ENCODE measurements around the gene CPSF4L.

The CPSF4L gene

DNA sequence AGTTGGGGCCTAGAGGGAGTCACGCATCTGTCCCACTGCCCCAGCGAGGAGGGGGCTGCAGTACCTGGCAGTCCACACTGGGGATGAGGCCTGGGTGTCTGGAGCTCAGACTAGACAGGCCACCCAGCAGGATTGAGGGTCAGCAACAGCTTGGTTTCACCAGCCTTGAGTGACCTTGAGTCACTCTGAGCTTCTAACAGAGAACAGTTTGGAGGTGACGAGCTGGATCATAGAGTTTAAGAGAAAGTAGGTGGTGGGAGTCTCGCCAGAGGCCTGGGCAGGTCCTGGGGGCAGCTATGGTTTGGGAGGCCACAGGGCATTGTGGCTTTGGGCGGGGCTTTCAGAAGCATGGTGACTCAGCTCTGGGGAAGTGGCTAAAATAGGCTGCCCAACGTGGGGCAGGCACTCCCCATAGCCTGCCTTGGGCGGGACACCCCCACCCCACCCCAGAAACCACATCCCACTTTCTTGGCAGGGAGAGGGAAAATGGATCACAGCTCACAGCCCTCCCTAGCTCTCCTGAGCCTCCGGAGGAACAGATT, 29.7 kb upstream of the CPSF4L start:
- peaks cover 3% of the 10 kb centered on the region; the same call in 1 of the 2 replicates for H3K4me1 ChIP-seq
- H3K9me3 ChIP-seq, result no peaks in the 10 kb centered on the region
- TF ChIP-seq, protein P1, sequence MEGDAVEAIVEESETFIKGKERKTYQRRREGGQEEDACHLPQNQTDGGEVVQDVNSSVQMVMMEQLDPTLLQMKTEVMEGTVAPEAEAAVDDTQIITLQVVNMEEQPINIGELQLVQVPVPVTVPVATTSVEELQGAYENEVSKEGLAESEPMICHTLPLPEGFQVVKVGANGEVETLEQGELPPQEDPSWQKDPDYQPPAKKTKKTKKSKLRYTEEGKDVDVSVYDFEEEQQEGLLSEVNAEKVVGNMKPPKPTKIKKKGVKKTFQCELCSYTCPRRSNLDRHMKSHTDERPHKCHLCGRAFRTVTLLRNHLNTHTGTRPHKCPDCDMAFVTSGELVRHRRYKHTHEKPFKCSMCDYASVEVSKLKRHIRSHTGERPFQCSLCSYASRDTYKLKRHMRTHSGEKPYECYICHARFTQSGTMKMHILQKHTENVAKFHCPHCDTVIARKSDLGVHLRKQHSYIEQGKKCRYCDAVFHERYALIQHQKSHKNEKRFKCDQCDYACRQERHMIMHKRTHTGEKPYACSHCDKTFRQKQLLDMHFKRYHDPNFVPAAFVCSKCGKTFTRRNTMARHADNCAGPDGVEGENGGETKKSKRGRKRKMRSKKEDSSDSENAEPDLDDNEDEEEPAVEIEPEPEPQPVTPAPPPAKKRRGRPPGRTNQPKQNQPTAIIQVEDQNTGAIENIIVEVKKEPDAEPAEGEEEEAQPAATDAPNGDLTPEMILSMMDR (IDR thresholded peaks at IDR 0.05; ENCODE audit: low read depth, low read length), result no peak
- no peak for DNase-seq
- no peaks in the 10 kb centered on the region for H3K27me3 ChIP-seq
- peaks cover 7% of the 10 kb centered on the region for H3K36me3 ChIP-seq
- no peak overlapping the region for H3K4me3 ChIP-seq (ENCODE audit: low read depth, low read length)

- Histone ChIP-seq H3K4me3 (ENCODE audit: low read depth, low read length) (no peak overlapping the region), H3K9me3 (no peaks in the 10 kb centered on the region), H3K27me3 (no peaks in the 10 kb centered on the region), H3K36me3 (peaks cover 14% of the 10 kb centered on the region), H3K4me1 (peaks cover 3% of the 10 kb centered on the region)
- TF ChIP-seq, protein P1 (IDR thresholded peaks at IDR 0.05; ENCODE audit: low read depth, low read length), result no peak
- DNase-seq, result no peak
Measured at GRCh38 chr17:73290399-73291259, 28.9 kb upstream of the CPSF4L start.

GRCh38 chr17:73289549-73290254, 28.0 kb upstream of the CPSF4L start:
- no peaks in the 10 kb centered on the region for H3K9me3 ChIP-seq
- TF ChIP-seq, protein P1 (IDR thresholded peaks at IDR 0.05; ENCODE audit: low read depth, low read length), result no peak
- H3K4me3 ChIP-seq (ENCODE audit: low read depth, low read length), result no peak overlapping the region
- DNase-seq, result no peak
- peaks cover 21% of the 10 kb centered on the region for H3K36me3 ChIP-seq
- H3K27me3 ChIP-seq, result no peaks in the 10 kb centered on the region
- peaks cover 9% of the 10 kb centered on the region for H3K4me1 ChIP-seq

DNA sequence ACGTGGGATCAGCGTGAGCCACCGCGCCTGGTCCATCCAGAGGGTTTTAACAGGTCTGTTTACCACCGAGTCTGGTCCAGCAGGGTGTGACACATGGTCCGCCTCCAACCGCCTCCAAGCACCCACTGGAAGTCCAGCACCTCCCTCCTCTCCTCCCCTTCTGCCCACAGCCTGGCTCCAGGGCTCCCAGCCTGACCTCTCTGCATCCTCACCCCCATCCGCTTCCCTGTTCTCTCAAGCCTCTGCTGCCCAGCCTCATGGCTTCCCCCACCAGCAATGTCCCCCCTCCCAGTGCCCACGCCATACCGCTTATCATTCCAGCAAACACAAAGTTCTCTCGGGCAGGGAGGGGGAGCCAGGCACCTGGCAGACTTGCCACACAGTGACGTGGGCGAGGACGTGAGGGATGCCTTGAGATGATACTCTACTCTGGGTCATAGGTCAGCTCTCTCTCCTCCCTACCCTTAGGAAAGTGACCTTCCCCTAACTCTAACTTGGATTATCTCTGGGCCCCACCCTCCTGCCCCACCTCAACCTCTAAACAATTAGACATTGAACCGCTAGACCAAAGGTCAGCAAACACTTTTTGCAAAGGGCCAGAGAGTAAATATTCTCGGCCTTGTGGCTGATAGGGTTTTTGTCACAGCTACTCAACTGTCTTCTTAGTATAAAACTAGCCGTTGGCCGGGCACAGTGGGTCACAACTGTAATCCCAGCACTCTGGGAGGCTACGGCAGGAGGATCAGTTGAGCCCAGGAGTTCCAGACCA, 27.0 kb upstream of the CPSF4L start:
- no peak for DNase-seq
- H3K4me3 ChIP-seq (ENCODE audit: low read depth, low read length), result no peak overlapping the region
- H3K9me3 ChIP-seq, result no peaks in the 10 kb centered on the region
- H3K27me3 ChIP-seq, result no peaks in the 10 kb centered on the region
- H3K36me3 ChIP-seq, result peaks cover 21% of the 10 kb centered on the region
- peaks cover 15% of the 10 kb centered on the region for H3K4me1 ChIP-seq
- TF ChIP-seq, protein P1 (IDR thresholded peaks at IDR 0.05; ENCODE audit: low read depth, low read length), result no peak

DNA sequence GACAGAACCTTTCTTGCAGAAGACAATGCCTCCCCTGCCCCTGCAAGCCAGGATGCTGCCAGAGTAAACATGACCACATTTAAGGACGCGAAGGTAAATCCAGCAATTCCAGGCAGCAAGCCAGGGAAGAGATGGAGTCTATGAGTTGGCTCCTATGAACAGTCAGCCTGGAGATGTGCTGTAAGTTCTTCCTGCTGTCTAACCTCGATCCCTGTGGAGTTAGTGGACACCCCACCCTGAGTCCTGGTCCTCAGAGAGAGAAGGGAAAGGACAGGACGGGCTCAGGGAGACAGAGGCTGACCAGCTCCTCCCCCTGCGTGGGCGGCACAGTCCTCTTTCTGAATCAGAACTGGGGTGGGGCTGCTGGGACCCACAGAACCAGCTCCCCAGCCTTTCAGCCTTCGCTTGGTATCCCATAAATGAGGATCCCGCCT, 25.2 kb upstream of the CPSF4L start:
- TF ChIP-seq, protein P1 (IDR thresholded peaks at IDR 0.05; ENCODE audit: low read depth, low read length), result no peak
- H3K4me1 ChIP-seq, result peaks cover 14% of the 10 kb centered on the region

More for the DNA sequence above, 25.2 kb upstream of the CPSF4L start:
- no peak for DNase-seq
- Histone ChIP-seq H3K36me3 (peaks cover 21% of the 10 kb centered on the region), H3K4me3 (ENCODE audit: low read depth, low read length) (no peak overlapping the region), H3K9me3 (no peaks in the 10 kb centered on the region), H3K27me3 (no peaks in the 10 kb centered on the region)
